Activated T-helper 1 cell treated with anti-CD3 and anti-CD28 coated beads, Interleukin-2, amount 50 U/mL, for 16 hours (primary cell): ENCODE measurements around the gene NEUROG1.
"Not testable (repeated sequence)": the region's sequence is repeated elsewhere in the genome, so short reads cannot be mapped to it uniquely, and the experiment has no call there.

Source experiments
- DNase-seq, 2 donors: peaks; one replicate each; pipeline ENCODE4 v3.0.0-alpha.2; 2020; ENCODE audit warnings: low read depth in 1 of 2, low spot score in 1 of 2

NEUROG1 gene

GRCh38 chr5:135537745-135538144, 2.0 kb upstream of the NEUROG1 start:
- no peak for DNase-seq

DNA sequence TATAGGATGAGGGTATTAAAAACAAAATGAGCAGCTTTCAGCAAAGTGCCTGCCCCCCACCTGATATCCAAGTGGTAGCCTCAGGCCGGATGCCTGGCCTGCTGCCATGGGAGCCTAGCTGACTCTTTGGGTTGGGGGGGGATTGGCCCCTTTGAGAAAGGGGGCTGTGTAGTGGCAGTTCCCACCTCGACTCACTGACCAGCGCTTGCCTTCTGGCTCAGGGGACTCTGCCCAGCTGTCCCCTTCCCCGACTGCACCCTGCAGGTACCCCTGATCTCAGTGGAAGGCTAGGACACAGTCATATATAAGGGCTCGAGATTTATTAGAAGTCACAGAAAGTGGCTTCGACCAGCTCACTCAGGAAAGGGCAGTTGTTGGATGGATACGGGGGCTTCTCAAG, 1.5 kb upstream of the NEUROG1 start:
- no peak for DNase-seq

- no peak for DNase-seq
Measured at GRCh38 chr5:135535420-135535819, 344 bp downstream of the NEUROG1 start.

GRCh38 chr5:135534609-135535419, 950 bp downstream of the NEUROG1 start:
- DNase-seq, result no peak

DNA sequence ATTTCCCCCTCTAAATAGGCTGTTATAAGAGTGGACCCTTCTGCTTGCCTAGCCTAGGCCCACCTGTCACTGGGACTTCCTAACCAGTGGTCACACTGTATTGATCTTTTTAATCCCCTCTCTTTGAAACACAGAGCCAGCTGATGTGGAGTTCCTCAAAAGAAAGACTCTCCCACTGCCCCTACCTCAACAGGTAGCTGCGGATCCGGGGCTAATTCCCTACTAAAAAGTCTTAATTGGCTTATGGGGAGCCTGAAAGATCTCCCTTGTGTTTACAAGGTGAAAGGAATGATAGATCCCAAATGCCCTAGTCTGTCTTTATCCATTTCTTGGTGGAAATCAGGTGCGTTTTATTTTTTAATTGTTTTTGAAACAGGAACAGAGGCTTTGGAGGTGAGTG, 2.0 kb downstream of the NEUROG1 start:
- DNase-seq, result no peak

GRCh38 chr5:135533334-135533733, 2.4 kb downstream of the NEUROG1 start:
- DNase-seq, result no peak

GRCh38 chr5:135529576-135529975, 6.2 kb downstream of the NEUROG1 start:
- DNase-seq, result not testable (repeated sequence)

DNA sequence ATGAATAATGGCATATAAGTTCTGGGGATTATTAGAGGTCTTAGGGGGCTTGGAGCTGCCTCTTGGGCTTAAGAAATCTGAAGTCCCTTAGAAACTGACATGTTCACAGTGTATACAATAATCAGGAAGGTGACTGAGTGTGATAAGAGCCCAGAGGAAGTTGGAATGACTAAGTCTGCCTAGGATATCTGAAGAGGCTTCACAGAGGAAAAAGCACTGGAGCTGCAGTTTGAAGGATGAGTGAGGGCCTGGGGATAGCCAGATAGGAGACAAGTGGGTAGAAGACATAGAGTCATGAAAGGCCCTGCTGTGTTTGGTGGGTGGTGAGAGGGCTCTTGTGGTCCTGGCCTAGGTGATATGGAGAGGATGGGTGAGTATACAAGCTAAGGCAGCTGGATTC, 8.8 kb downstream of the NEUROG1 start:
- DNase-seq, result no peak

GRCh38 chr5:135521964-135522363, 13.8 kb downstream of the NEUROG1 start:
- no peak for DNase-seq

- DNase-seq, result no peak
Measured at GRCh38 chr5:135517631-135518030, 18.1 kb downstream of the NEUROG1 start.

DNA sequence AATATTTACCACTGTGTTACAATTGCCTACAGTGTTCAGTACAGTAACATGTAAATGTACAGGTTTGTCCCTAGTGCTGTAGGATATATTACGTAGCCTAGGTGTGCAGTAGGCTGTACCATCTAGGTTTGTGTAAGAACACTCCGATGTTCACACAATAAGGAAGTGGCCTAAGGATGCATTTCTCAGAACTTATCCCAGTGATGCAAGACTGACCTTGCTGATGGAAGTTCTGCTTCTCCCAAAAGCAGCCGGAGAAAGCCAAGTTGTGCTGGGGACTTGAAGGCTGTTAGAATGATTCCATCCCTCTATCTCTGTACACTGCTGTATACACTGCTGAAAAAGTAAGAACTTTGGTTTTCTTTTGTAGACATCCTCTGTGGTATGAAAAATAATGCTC, 21.6 kb downstream of the NEUROG1 start:
- no peak for DNase-seq

GRCh38 chr5:135511761-135512575, 23.8 kb downstream of the NEUROG1 start:
- no peak for DNase-seq

- DNase-seq, result no peak
Measured at GRCh38 chr5:135509995-135510394, 25.8 kb downstream of the NEUROG1 start.

GRCh38 chr5:135508496-135509005, 27.2 kb downstream of the NEUROG1 start:
- DNase-seq, result no peak

- DNase-seq, result no peak
Measured at GRCh38 chr5:135505973-135506372, 29.8 kb downstream of the NEUROG1 start.

- DNase-seq, result no peak
Measured at GRCh38 chr5:135504376-135504775, 31.4 kb downstream of the NEUROG1 start.

DNA sequence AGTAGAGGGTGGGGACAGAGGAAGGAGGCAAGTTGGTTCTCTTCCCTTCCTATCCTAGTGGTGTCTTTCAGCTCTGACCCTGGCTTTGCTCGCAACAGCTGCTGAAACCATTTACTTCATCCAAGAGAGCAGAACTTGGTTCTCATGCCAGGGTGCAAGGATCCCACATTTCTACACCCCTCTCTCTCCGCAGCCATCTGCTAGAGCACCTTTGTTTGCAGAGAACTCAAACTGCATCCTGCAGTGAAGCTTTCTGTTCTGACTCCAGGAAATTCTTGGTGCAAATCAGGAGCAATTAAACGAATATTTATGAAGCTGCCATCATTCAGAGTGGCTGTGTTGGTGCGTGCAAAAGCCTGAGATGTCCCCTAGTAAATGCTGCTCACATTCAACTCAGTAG, 31.9 kb downstream of the NEUROG1 start:
- no peak for DNase-seq

DNA sequence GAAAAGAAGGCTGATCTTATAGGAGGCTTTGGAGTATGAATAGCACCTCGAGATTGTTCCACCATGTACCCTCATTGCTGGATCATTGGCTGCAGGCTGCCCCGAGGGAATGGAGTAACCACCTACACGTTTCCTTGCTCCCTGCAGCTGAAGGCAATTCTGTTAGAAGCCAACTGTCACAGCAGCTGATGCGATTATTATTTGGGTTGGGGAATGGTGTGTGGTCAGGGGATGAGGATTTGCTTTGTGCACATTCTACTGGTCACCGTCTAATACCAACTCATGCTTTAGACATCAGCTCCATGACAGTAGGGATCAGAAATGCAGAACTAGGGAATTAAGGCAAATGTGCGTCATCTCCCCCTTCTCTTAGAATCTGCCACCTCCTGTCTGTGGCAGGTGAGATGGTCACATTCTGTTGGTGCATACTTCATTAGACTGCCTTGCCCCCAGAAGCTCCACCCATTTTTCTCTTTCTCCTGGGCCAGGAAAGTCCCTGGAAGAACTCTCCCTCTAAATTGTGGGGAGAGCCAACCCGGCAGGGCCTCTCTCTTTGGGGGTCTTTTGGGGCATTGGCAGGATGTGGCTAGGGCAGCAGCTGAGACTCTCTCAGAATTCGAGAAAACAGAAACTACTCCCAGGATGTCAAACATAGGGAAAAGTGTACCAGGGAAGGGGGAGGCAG, 32.8 kb downstream of the NEUROG1 start:
- no peak for DNase-seq

DNA sequence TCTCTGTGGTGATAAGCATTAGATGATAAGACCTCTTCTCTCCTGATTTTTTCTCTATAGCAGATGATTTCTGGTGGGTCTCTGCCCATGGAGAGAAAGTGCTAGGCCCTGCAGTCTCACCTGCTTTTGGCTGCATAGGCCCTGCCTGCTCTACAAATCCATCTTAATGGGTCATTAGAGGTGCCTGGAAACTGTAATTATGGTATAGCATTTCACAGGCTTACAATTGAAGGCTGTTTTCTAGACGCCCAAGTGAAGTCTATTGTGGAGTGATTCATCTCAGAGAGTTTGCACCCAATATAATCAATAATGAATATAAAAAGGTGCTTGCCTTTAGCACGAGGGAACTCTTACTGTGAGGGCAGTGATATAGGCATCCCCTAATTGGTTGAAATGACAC, 33.8 kb downstream of the NEUROG1 start:
- no peak for DNase-seq

DNA sequence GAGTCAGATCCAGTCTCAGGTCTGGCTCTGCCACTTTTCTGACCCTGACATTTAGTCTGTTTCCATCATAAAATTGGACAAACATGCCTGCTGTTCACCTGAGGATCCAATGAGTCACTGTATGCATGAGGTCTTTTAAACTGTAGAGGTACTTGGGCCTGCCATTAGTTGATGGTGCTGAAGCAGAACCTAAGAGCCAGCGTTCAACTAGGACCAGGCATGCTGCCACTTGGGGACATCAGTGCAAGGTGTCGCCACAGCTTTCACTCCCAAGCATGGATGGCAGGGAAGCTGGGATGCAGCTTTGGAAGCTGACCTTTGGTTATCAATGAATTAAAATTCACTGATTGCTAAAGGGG, 37.1 kb downstream of the NEUROG1 start:
- no peak for DNase-seq

DNA sequence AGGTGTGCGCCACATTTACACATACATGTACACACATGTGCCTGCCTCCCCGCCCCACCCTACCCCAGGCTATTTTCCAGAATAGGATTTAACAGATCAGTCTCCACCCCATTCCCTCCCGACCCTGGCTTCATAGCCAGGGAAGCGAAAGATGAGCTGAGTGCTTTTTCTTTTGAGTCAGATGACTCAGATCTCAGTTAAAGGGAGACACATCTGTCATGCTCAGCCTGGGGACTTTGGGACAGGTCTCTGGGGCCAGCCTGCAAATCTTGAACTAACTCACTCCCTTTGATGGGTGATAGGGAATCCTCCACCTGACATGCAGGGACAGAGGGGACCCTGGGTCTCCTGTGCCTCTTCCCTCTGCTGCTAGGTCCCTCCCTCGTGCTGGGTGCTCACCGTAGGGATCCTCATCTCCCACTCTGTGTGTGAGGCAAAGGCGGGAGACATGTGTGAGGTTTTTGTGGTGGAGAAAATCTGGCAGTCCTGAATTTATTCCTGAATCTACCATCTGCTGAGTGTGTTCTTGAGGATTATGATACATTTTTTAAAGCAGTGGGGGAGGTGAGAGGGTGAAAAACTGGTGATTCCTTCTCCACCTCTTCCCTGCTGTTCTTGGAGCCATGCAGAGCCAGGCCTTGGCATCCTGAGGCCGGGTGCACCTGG, 37.7 kb downstream of the NEUROG1 start:
- DNase-seq, result no peak
